HG02642 (cell line): ENCODE measurements around the gene MBP.

Source experiments
- ATAC-seq: cut with Tn5 transposase; IDR thresholded peaks from one replicate; pipeline ENCODE4 v1.9.1; 2021; ENCODE audit warnings: mild to moderate bottlenecking; ENCODE audit not compliant: unreplicated experiment, poor library complexity

The MBP gene

DNA sequence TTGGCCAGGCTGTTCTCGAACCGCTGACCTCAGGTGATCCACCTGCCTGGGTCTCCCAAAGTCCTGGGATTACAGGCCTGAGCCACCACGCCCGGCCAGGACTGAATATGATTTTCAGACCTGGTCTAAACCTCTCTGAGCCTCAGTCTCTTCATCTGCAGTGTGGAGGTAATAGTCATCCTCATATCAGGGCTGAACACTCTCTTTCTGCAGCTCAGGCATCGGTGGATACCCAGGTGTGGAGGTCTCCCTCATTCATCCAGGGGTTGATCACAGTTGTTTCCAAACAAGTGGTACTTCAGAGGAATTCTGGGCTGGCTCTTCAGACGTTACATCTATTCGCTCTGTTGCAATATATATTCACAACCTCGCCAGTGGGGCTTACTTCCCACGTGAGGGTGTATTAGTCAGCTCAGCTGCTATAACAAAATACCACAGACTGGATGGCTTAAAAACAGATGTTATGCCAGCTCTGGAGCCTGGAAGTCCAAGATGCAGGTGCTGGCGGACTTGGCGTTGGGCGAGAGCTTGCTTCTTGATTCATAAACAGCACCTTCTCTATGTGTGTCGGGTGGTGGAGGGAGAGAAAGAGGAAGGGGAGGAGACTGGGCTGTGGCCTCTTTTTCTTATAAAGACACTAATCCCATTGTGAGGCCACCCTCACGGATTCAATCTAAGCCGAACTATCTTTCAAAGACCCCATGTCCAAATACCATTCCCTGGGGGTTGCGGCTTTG, 2.9 kb upstream of the MBP start:
- no peak for ATAC-seq

DNA sequence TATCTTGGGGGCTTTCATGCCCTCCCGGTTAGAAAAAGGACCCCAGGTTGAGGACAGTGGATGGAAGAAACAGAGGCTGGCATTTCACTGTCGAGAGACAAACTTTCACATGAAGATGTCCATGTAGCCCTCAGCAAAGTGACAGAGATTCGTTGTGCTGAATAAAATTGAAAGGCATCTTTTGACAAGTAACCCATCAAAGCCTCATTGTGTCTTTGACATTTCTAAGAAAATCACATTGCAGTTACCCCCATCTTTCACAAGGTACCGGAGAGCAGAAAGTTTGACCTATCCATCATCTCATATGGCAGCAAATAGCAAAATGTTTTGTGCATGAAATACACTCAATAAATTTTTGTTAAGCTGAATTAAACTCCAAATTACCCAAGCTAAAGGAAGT, 2.0 kb upstream of the MBP start:
- ATAC-seq = no peak

DNA sequence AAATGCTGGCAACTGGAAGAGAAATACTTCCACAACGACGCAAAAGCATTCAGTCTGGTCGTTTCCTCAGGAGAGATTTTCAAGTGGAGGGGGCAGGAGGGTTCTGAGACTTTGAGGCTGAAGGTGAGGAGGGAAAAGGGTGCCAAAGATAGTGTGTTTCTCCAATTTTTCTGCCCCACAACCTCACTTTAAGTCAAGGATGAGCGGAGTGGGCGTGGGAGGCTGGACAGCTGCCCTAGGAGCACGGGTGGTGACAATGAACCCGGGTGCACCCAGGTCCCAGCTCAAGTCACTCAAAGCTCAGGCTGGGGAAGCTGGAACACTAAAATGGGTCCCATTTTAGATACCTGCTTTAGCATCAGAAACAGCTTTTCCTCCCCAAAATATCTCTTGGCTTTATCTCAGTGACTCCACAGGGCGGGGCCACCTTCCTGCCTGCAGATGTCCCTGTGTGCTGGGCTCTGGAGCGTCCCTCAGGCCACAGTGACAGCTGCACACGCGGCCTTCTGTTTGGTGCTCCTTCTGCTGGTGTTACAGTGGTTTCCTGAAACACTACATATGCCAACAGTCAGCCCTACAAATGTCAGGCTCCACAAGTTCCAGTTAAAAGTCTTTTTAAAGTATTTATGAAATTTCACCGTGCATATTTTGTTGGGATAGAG, 1.4 kb upstream of the MBP start:
- no peak for ATAC-seq

DNA sequence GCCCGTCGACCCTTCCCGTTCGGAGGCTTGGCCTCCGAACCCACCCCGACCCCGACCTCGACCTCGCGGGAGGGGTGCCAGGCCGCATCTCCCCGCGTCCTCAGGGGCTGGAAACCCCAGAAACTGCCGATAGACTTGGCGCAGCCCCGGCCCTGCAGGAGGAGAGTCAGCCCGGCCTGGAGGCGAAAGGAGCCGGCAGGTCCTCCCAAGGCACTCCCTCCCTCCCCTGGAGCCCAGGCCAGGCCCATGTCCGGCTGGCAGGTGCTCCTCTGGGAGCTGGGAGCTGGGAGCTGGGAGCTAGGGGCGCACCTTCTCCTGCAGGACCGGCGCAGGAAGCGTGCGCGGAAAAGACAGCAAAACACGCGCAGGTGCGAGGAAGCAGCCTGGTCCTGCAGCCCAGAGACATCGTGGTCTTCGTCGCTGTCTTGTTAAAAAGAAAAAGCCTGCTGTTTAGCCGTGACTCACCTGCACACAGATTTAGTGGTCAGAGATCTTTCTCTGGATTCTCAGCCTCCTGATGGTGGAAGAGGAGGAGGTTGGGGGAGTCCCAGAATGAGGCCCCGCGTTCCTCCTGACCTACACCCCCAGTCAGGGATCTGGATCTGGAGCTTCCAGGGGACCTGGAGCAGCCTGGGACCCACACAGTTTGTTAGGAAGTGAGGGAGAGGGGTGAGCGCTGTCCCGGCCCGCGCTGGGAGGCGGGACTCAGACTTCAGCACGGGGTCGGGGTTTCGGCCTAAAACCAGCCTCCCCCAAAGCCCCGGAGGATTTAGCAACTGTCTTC, 660 bp upstream of the MBP start:
- ATAC-seq = no peak

DNA sequence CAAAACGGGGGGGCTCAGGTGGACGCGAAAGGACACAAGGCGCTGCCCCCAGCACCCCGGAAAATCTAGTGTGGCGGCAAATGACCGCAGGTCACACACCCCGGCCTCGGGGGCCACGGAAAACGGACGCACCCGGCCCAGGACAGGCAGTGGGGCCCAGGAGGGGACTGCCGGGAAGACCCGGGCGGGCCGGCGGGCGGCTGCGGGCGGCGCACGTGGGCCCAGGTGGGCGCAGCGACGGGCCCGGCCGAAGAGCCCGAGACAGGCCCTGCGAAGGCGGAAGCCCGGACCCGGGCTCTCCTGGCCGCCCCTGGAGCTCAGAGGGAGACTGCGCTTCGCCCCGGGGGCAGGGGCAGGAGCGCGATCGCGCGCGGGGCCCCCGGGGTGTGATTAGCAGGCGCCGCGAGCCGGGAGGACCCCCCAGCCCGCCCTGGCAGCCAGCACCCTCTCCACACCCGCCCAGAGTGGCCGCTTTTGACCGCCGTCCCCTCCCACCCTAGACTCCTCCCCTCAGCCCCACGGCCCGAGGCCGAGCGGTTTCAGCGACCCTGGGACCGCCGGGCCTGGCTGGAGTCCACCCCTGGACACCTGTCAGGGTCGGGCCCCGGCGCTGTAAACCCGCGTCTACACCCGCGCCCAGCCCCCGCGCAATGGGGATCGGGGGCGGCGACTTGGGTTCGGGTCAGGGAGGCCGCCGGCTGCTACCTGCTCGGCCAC, 773 bp downstream of the MBP start:
- peak; percentile 63 for ATAC-seq

DNA sequence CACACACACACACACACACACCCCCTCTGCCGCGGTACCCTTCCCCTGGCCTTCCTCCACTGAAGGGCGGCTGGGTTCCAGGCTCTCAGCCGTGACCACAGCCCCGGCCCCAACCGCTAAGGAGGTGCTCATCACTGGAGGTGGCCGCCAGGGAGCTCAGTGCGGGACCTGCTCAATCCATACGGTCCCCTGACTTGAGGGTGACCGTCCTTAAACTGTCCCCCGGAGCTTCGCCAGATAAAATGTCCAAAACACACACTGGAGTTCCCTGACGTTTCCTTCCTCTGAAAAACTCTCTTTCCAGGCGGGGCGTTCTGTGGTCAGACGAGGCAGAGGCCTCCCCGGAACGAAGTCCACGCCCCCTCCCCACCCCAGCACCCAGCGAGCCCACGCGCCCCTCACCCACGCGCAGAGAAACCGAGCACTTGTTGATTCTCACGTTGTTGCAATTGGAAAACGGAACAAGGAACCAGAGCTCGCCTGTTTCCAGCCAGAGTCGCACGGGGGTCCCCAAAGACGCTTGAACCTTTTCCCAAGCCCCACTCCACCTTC, 1.4 kb downstream of the MBP start:
- no peak for ATAC-seq

DNA sequence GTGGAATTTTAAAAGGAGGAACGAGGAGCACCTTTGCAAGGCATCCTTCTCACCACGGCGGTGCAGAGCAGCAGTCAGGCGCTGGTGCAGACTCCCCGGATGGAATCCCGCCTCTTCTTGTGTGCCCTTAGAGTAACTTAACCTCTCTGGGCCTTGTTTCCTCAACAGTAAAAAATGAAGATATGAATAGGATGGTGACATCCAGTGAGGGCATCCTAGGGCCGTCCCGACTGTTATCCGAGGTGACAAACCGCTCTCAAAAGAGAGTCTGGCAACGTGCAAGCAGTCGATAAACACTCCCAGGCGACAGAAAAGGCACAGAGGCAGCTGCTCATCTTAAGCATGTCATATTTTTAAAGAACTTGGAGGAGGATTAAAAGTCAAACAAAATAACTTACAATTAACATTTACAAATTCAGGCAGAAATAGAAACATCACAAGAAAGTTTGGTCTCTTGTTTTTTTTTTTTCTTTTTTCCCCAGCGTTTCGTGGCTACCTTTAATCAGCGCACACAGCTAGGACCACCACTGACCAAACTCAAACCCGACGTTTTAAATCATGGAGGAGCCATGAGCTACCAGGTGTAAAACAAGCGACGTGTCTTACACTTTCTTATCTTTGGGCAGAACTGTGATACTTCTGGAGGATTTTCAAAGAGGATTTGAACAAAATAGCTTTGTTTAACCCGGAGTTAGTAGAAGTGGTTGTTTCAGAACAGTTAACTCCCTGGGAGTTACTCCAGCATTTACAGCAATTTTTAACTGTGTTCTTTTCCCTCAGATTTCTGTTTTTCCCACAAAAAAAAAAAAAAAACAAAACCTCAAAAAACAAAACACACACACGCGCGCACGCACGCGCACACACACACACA, 2.1 kb downstream of the MBP start:
- no peak for ATAC-seq

DNA sequence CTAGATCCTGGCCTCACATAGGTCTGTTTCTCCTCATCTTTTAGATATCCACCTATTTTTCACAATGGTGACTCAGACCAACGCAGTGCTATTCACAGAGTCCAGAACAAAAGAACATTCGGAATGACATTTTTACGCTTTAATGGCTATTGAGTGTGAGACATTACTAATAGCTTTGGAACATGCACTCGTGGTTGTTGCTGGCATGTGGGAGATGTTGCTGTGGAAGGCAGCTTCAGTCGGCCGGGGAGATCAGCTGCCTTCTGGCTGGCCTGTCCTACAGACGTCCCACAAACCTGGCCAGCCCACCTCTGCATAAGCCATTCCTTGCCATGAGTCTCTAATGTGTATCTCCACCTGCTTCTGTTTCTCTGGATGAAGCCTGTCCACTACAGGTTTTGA, 3.4 kb downstream of the MBP start:
- ATAC-seq = no peak

DNA sequence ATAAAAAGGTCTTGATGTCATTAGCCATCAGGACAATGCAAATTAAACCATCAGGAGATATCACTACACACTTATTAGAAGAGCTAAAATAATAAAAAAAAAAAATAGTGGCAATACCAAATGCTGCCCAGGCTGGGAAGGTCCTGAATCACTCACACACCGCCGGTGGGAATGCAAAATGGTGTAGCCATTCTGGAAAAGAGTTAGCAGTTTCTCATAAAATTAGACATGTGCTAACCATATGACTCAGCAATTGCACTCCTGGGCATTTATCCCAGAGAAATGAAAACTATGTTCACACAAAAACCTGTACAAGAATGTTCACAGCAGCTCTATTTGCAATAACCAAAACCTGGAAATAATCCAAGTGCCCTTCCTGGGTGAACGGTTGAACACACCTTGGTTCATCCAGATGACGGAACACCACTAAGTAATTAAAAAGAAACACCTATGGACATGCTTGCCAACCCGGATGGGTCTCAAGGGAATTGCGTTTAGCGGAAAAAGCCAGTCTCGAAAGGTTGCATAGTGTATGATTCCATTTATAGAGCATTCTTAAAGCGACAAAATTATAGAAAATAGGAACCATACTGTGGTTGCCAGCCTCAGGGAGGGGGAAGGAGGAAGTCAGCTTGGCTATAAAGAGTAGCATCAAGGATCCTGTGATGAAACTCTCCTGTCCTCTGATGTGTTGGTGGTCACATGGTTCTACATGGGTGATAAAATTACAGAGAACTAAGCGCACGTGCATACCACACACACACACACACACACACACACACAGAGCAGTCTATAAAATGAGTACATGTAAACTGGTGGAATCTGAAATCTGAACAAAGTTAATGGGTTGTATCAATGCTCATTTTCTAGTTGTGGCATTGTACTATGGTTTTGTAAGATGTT, 4.6 kb downstream of the MBP start:
- peak; percentile 20 for ATAC-seq

DNA sequence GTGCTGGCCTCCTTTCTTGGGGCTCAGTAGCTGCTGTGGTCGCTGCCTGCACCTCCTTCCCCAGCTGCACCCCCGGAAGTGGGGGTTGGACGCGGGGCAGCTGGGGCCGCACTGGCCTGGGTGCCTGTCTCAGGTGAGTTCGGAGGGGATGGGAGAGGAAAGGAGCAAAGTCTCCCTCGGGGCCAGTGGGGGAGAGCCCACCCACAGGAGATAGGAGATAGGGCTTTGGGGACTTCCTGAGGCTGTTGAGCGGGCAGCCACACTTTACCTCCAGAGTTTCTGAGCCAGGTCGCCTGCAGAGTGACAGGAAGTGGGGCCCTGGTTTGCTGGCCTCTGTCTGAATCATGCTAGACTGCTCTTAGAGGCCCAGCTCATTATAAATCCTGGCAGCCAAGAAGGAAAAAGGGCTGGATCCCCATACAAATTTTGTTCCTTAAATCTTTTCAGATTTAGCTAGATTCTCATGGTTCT, 8.1 kb downstream of the MBP start:
- peak; percentile 72 for ATAC-seq

DNA sequence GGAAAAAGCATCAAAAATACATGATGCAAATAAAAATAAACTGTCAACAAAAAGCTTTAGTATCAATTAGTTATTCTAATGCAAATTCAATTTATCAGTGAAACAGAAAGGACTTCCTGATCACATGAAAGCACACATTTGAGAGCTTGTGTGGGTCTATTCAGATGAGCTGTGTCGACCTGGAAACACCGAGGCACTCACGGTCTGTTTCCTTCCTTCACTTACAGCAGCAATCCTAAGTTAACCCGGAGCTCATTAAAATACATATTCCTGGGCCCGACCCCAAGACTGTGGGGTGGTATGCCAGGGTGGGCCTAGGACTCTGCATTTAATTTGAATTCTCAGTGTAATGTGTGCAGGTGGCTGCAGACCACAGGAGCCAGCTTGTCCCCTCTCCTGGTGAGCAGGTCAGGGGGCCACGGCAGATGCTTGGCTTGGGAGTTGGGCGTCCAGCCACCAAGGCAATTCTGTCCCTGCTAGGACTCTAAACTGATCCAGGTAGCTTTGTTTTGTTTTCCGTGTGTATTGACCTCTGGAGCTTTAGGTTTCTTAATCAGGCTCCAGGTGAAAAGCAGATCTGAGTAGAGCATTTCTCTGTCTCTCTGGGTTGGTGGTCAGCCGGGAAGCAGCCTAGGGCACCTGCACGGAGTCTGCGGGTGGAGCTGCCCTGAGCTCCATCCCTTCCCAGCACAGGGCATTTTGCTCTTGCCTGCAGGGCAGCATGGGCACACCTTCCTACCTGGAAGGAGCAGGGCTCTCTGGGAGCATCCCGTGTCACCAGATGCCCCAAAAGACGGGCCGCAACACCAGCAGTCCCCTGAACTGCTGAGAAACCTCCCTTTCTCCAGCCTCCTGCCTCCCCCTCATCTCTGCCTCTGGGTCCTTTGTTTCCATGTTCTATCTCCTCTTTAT, 9.0 kb downstream of the MBP start:
- no peak for ATAC-seq

DNA sequence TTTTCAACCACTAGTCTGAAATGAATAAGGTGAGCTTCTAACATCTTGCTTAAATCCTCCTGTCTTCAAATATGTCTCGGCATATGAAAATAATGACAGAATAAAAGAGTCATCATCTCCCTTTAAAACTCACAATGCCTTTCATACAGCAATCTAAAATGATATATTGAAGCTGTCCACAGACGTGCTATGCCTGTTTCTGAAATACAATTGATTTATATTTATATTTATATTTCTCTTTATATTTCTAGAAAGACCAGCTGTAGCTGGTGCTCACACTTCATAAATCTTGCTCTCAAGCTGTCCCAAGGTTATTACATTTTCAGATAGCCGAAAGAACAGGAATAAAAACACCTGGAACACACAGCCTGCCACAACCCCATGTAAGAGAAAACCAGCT, 11.1 kb downstream of the MBP start:
- no peak for ATAC-seq

DNA sequence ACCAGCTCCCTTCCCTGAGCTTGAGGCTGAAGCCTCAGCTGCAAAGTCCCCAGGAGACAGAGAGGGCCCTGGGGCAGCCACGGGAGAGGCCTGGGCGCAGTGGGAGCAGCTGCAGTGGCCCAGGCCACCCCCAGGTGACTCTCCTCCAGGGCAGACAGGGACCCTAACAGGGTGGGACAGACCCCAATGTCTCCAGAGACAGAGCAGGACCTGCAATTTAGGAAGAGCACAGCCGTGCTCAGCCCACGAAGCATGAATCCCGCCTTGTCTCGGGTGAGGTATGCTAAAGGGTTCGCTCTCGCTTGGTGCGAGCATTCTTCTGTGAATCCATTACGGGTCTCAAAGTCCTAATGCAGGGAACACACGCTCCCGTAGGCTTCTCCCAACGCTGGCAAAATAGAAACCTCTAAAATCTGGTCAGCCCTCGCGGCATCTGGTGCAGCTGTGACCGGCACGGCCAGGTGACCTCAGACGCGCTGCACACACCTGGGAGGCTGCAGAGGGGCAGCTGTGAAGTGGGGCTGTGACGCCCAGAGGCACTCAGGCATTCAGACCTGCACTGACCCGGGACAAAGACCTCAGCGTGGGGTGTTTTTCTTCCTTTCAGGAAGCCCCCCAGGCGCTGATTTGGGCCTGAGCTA, 12.6 kb downstream of the MBP start:
- ATAC-seq = no peak

DNA sequence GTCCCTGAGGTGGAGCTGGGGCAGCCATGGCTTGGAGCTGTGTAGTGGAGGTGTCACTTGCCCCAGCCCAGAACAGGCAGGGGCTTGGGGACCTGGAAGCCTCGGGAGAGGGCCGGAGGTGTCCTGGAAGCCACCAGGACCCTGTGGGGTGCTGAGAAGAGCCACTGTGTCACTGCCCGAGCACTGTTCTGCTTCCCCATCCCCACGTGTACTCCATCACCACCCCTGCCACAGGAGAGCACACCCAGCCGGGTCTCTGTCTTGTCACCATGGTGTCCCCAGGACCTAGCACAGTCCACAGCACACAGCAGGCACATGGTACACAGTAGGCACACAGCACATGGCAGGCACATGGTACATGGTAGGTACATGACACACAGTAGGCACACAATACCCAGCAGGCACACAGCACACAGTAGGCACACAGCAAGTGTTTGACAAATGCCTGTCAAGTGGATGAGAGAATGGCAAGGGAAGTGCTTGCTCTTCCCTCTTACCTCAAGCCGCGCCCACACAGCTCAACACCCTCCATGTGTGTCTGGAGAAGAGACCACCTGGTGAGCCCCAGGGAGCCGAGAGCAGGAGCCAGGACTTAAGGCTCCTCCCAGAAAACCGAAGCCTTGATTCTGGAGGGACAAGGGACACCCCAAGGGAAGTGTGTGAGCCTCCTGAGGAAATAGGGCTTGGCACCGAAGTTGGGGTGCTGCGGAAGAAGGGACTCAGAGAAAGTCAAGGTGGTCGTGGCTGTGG, 13.3 kb downstream of the MBP start:
- ATAC-seq = no peak

DNA sequence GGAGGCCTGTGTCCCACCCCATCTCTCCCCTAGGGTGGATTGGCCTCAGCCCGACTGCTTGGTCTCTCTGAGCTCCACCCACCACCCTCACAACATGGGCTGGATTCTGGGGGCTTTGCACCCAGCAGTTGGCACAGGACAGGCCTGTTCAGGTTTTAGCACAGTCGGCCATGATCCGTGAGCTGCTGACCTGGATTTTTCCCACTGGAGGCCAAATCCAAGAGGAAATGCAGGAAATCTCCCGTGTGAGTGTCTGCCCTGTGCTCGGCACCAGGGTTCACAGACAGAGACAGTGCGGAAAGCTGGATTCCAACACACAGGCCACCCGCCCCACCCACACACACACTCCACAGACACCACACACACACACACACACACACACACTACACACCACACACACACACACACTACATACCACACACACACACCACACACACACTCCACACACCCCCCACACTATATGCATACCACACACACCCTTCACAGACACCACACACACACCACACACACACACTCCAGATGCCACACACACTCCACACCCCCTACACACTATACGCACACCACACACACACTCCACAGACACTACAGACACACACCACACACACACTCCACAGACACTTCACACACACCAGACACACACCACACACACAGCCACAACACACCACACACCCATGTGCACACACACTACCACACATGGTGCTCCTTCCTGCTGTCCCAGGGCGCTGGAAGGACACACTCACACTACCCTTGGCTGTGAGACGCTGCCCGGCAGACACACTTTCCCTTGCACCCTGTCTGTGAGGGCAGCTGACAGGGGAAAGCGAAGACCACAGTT, 14.1 kb downstream of the MBP start:
- ATAC-seq = no peak
